GM18499 (cell line): ENCODE measurements around the gene CDC20B.
"Not testable (repeated sequence)": the region's sequence is repeated elsewhere in the genome, so short reads cannot be mapped to it uniquely, and the experiment has no call there.

ENCODE experiments used
- ATAC-seq: cut with Tn5 transposase; IDR thresholded peaks from one replicate; pipeline ENCODE4 v1.9.1; 2021; ENCODE audit warnings: moderate number of reproducible peaks; ENCODE audit not compliant: insufficient read depth, unreplicated experiment

CDC20B gene

DNA sequence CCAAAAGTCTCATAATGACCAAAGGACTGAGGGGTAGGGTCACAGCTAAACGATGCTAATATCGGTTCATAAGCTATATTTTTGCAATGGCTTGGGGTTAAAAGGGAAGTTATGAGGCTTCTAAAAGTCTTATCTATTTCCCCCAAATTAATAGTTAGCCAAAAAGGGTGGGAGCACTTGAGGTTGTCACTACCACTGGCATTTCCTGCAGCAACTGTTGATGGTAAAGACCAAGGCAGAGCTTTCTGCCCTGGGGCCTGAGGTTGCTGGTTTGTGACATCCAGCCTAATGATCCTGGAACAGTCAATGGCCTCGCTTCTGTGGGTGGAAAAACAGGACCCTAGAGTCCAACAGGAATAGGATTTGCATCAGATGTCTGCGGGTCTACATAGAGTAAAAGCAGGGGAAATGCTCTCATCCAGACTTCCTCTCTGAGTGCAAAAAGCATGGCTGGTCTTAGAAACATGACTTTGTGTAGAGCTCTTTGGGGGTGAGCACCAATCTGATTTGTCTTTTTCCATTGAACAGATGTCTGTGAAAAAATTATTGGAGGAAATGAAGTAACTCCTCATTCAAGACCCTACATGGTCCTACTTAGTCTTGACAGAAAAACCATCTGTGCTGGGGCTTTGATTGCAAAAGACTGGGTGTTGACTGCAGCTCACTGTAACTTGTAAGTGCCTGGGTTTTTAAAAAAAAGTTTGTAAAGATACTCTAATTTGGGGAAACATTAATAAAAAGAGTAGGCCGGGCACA, 67.9 kb downstream of the CDC20B start:
- ATAC-seq = no peak

DNA sequence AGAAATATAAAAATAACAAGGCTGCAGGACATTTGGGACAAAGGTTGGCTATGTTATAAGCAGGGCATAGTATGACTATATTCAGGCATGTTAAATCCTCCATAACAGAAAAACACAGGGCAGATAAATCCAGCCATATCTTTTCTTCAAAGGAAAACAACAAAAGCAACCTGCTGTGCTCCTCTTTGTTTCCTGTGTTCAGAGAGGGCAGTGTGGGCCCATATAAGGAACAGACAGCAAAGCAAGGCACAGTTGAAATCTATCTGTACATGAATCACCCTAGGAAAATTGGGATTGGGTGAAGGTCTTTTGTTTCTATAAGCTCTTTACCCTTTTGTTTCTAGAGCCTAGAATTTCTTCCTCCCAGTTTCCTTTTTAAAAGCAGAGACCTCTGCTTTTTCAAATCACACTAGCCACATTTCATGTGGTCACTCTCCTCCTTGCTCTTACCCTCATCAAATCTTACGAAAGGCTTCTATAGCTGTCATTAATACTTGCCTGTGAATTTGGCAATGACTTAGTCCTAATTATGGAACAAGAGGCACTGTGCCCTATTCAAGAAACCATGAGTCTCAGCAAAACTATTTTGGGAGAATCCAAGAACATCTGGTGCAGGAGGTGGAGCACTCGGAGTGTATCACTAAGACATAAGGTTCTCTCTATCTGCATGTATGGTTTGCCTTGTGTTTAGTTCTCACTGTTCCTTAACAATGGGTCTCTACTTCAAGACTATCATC, 68.8 kb downstream of the CDC20B start:
- ATAC-seq = no peak

DNA sequence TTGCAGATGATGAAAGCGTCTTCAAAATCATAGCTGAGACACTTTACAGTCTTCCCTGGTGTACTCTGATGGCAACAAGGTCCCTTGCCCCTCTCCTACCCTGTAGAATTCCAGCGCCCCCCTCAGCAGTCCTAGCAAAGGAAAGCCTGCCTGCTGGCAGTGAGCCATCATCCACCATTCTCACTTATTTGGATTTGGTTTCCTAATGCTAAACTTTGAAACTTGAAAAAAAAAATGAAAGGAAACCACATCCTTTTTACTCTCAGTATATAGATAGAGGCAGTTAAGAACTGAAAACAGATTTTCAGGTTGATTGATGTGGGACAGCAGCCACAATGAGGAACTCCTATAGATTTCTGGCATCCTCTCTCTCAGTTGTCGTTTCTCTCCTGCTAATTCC, 70.6 kb downstream of the CDC20B start, which contains the start of gene GZMA:
Gene GZMA, plus strand, starts transcription at position 299 of the 400 bp plus-strand sequence. Its CDS starts 37 bp downstream, at position 336.
- no peak for ATAC-seq

- ATAC-seq = no peak
Measured at GRCh38 chr5:55101556-55102276, 71.3 kb downstream of the CDC20B start.

GRCh38 chr5:55101148-55101547, 71.8 kb downstream of the CDC20B start:
- ATAC-seq = not testable (repeated sequence)

- ATAC-seq = no peak
Measured at GRCh38 chr5:55096861-55097260, 76.1 kb downstream of the CDC20B start.

GRCh38 chr5:55096182-55096581, 76.8 kb downstream of the CDC20B start:
- ATAC-seq = no peak

DNA sequence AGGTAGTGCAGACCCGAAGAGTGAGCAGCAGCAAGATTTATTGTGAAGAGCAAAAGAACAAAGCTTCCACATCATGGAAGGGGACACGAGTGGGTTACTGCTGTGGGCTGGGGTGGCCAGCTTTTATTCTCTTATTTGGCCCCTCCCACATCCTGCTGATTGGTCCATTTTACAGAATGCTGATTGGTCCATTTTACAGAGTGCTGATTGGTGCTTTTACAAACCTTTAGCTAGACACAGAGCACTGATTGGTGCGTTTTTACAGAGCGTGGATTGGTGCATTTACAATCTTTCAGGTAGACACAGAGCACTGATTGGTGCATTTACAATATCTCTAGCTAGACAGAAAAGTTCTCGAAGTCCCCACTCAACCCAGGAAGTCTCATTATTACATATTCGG, 82.0 kb downstream of the CDC20B start:
- ATAC-seq = not testable (repeated sequence)

DNA sequence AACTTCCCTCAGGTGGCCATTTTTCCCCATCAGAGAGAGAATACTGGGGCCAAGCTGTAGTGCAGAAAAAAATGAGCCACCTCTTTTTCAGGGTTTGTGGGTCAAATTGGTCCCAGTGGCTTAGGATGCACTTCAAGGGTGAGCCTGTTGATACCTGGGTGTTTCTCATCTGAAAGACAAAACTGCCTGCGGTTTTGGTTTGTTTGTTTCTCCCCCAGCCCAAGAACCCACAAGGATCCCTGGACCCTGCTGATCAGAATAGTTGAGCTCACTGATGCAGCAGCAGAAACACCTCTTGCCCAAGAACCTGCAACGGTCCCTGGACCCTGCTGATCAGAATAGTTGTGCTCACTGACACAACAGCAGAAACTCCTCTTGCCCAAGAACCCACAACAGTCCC, 83.7 kb downstream of the CDC20B start:
- ATAC-seq = not testable (repeated sequence)

DNA sequence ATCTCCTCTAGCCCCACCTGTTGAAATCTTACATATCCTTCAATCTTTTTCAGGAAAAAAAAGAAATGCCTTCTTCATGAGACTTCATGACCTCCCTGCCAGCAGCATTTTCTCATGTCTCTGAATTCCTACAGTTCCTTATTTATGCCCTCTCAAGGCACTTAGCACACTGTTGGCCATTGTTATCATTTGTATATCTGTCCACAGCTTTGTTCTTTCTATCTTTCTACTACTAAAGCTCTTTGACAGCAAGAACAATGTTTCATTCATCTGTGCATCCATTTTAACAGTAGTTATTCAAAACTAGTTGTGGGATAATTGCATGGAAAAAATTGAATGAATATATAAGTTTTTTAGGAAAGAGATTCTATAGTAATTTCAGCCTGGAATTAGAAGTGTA, 91.4 kb downstream of the CDC20B start:
- no peak for ATAC-seq

- ATAC-seq = no peak
Measured at GRCh38 chr5:55073211-55073610, 99.8 kb downstream of the CDC20B start.

DNA sequence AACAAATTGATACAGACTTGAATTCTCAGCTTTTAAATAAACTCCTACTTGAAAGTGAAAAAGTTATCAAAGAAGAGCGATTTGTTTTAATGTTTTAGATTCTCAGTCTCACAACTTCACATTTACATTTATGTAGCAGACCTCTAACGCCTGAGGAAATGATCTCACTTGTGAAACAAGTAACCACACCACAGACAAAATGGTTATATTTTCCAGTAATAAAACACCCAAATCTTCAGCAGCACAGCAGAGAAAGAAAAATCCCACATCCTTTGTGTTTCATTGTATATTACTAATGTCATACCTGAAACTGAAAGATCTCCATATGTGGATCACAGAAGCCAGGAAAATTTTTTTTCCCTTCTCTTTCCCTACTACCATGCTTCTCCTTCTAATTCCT, 100.3 kb downstream of the CDC20B start:
- ATAC-seq = no peak

DNA sequence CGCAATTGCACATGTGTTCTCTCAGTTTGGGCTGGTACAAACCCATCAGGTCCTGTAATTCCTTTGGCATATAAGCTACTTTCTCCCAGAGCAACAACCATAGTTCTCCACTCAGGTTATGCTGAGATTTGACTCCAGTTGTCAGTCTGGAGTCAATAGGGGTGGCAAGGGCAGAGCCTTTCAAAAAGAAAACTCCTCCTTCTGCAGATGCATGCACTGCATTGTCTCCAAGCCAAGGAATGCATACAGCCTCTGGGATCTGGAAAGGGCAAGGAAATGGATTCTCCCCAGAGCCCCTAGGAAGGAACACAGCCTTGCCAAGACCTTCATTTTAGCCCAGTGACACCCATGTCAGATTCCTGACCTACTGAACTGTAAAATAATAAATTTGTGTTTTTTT, 101.6 kb downstream of the CDC20B start:
- ATAC-seq = no peak

DNA sequence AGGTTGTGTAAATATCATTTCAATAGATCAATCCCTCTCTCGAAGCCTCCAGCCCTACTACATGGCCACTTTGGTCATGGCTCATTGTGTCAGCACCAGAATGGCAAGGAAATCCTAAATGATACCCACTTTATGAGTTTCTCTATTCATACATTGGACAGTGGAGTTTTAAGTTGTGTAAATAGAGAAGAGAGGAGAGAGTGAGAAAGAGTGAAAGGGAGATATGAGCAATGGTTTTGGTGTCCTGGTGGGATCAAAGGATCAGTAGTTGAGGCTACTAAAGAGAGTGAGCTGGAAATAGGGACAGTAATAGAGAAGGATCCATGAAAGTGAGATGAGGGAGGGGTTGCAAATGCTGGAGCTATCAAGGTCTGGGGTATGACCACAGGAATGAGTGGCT, 102.0 kb downstream of the CDC20B start:
- ATAC-seq = no peak

DNA sequence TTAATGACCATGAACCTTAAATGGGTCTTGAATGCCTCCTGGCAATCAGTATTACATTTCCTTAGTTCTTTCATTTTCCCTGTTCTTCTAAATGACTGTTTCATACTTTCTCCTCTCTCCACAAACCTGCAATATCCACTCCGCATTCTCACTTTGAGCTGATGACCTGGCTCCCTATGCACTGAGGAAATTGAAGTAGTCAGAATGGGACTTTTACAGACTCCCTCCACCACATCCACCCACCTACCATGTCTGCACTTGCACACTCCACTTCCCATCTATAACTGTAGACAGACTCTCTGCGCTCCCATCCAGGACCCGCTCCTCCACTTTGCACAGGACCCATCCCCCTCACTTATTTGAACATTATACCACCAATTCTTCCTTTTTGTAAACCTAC, 106.7 kb downstream of the CDC20B start:
- ATAC-seq = no peak

GRCh38 chr5:55064523-55064922, 108.5 kb downstream of the CDC20B start:
- ATAC-seq = no peak

DNA sequence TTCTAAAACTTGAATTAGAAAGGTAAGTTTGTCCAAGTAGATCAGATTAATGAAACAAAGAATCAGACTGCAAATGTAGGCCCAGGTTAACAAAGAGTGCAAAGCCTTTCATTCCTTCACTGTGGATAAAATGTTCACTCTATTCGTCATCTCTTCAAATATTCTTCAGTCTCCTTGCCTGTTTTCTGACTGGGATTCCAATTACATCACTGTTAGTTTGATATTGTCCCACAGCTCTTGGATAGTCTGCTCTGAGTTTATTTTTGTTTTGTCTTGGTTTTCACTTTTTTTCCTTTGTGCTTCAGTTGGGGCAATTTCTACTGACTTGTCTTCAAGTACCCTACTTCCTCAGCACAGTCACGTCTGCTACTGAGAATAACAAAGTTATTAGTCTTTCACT, 109.1 kb downstream of the CDC20B start:
- ATAC-seq = no peak

- no peak for ATAC-seq
Measured at GRCh38 chr5:55063220-55063863, 109.6 kb downstream of the CDC20B start.
